Dermis microvascular lymphatic vessel endothelial cell (primary cell): ENCODE measurements around the gene SYNPO2. TPM values are rescaled to one million over a fixed set of nuclear protein-coding genes. Genes with fewer than 3 reads are reported as not detected.
A peak's percentile ranks its signal among the peaks of the same experiment; 100 is the strongest.

ENCODE experiments used
- DNase-seq, 2 donors: peaks; one replicate each; pipeline versions ENCODE4 v3.0.0 to v3.0.0-alpha.2; 2010; ENCODE audit warnings: low read depth in 2 of 2
- total RNA-seq: library from RNA; depleted of rRNA; stranded (reverse); fragments of >200 nt; gene quantifications from 2 replicates; pipeline ENCODE4 v1.2.1, GENCODE V29; 2014

SYNPO2 gene
- total RNA-seq, 1 donor from 2014 or later = under 0.01 TPM

DNA sequence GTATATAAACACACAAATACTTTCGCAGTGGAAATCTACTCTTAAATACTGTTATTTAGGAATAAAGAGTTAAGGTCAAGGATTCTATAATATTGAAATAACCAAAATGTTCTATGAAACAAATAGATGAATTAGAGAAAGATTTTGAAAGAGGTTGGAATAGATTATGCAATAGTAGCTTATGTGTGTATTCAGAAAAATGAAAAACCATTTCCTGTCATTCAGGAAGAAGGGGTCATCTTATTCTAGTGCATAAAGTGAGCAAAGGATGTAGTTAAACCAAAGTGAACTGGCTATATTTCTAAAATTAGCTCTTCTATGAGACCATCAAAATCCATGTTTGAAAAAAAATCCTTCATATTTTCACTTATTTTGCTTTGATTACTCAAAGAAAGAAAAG, 217.0 kb downstream of the SYNPO2 start:
- peak; percentile 21 to 38 for DNase-seq

DNA sequence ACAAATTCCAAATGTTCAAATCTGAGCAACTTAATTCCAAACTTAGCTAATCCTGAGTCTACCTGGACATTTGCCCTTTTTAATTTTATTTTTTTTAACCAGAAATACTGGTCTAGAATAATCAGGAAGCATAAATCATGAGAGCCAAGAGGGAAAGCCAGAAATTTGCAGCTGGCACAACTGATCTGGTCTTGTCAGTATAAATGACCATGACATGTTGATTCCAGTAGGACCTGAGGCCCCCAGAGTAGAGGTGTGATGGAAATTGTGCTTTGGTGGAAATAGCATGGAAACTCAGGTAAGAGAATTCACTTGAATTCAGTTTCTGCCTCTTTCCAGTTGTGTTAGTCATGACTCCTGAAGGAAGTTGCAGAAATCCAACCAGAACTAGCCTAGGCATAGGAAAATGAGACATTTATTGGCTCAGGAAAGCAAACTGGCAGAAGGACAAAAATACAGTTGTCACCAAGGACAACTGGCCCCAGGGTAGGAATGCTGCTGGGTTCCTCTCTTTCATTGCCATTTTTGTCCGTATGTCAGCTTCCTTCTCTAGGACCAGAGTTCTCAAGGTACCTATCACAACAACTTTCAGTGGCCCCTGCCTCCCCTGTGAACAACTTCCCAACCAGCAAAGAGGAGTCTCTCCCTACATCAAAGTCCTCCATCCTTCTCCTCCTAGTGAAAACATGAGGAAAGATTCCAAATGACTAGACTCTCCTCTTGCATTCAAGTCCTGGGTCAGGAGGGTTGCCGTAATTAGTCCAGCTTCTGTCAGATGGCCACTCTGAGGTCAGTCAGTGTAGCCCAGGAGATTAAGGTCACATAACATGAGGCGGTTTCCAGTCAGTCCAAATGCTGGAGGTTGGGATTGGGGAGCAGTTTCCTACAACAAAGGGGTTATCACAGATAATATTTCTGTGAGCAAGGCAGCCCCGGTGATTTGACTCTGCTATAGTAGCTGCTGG, 217.7 kb downstream of the SYNPO2 start:
- peak; percentile 12 to 49 for DNase-seq

DNA sequence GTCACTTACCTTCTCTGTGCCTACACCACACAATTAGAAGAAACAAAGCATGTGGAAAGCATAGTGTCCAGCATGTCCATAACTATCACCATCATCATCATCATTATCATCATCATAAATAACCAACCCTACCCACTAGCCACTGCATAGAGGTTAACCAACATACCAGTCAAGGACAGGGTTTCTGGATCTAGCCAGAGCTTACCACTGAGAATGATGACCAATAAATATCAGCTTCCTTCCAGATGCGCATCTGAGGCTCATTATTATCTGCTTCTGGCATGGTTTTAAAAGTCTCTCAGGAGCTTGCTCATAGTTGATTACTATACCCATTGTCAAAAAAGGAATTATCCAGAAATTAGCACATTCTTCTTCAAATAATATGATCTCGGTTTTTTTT, 221.5 kb downstream of the SYNPO2 start:
- DNase-seq = no peak

Other genes starting within 250 kb of the SYNPO2 start
- 11.2 and 12.5 TPM in 2 replicates for gene METTL14, start 203.5 kb upstream of the SYNPO2 start, total RNA-seq
- gene SEC24D, start 52.7 kb upstream of the SYNPO2 start, total RNA-seq = 27.3 and 39.3 TPM in 2 replicates
- gene MYOZ2, start 247.0 kb downstream of the SYNPO2 start, total RNA-seq = under 0.01 TPM in 1 of 2 replicates, not detected in the other